ENCODE results near the gene IL13.
A peak's percentile ranks its signal among the peaks of the same experiment; 100 is the strongest.

IL13 gene

DNA sequence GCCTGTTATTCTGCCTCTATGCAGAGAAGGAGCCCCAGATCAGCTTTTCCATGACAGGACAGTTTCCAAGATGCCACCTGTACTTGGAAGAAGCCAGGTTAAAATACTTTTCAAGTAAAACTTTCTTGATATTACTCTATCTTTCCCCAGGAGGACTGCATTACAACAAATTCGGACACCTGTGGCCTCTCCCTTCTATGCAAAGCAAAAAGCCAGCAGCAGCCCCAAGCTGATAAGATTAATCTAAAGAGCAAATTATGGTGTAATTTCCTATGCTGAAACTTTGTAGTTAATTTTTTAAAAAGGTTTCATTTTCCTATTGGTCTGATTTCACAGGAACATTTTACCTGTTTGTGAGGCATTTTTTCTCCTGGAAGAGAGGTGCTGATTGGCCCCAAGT, 15.5 kb downstream of the IL13 start:
- DNase-seq: no peak

DNA sequence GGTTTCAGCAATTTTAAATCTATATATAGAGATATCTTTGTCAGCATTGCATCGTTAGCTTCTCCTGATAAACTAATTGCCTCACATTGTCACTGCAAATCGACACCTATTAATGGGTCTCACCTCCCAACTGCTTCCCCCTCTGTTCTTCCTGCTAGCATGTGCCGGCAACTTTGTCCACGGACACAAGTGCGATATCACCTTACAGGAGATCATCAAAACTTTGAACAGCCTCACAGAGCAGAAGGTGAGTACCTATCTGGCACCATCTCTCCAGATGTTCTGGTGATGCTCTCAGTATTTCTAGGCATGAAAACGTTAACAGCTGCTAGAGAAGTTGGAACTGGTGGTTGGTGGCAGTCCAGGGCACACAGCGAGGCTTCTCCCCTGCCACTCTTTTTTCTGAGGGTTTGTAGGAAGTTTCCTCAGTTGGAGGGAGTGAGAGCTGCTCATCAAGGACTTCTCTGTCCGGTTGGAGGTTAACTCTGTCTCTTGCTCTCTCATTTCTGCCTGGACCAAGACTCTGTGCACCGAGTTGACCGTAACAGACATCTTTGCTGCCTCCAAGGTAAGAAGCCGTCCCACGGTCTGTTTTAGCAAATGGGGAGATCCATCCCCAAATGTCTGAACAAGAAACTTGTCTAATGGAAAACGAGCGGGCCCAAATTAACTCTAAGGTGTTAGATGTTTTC, 16.1 kb downstream of the IL13 start, which contains the start of gene IL4:
IL4 (plus strand) TSS at position 51 of the 692 bp plus-strand sequence; CDS start at position 113, 62 bp downstream.
- DNase-seq: no peak

DNA sequence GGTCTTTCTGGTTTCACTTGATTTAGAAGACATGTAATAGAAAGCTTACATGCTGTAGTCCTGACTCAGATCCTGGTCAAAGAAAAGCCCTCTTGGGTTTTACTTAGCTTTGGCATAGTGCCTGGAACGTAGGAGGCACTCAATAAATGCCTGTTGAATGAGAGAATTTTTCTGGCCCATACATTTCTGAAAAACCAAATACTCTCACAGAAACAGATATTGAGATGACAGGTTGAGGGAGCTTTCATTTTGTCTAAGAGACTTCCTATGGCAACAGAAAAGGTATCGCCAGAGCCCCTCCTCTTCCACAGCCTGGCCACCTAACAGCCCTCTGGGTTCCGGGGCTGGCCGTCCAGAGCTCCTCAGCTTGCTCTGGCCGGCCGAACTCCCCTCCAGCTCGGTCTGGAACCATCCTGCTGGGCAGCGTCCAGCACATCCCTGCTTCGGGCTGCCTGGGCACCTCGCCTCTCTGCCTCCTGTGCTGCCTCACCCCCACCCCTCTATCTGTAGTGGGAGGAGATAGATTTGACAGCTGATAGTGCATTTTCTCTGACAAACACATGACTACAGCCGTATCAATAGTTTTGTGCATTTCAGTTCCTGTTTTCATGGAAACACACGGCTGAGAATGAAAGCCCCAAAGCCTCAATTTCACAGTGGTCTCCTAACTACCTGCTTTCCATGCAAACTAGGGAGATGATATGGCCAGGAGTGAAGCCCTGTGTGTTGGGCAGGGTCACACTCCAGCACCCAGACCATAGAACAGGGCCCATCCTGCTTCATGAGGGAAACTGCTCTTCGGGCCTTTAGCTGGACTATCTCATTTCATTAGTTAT, 16.9 kb downstream of the IL13 start:
- peak; percentile 97 for DNase-seq

DNA sequence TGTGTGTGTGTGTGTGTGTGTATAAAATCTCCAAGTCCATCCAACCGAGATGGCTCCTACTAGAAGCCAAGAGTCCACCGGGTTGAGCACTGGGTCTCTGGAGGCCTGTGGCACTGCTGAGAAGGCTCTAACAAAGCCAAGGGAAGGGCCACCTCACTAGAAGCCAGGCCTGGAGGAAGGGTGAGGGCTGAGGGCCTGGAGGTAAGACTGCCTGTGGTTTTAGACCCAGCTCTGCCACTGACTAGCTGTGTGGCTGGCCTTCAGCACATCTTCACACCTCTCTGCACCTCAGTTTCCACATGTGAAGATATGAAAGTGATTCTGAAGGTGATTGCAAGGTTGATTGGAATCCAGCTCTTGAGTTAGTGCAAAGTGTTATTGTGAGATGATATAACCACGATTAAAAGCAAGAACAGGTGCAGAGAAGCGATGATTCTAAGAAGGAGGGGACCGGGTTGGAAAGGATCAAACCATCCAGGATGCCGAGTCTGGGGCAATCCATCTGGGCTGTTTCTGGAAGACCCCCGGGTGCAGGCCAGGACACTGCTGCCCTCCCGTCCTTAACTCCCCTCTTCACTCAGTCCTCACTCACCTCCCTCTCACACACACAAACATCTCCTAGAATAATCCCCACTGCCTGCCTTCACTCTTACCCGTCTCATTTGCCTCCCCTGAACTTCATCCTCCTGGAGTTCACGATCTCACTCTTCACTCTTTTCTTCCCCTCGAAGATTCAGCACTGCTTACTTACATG, 18.1 kb downstream of the IL13 start:
- DNase-seq: no peak

DNA sequence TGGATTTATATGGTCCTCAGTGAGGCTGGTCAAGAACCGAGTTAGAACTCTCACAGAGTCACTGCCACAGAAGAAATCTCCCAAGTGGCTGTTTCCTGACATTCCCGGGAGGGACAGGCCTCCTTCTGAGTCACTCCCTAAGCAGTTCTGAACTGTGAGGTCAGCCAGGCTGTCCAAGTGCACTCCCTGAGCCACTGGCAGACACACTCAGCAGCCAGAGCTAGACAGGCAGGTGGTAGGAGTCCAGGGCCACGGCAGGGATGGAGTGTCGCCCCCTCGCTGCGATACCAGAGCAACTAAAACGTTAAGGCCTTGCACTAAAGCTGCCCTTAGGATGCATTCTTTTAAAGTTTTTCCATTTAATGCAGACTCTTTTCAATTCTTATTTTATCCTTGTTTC, 19.2 kb downstream of the IL13 start:
- DNase-seq: peak; percentile 76

DNA sequence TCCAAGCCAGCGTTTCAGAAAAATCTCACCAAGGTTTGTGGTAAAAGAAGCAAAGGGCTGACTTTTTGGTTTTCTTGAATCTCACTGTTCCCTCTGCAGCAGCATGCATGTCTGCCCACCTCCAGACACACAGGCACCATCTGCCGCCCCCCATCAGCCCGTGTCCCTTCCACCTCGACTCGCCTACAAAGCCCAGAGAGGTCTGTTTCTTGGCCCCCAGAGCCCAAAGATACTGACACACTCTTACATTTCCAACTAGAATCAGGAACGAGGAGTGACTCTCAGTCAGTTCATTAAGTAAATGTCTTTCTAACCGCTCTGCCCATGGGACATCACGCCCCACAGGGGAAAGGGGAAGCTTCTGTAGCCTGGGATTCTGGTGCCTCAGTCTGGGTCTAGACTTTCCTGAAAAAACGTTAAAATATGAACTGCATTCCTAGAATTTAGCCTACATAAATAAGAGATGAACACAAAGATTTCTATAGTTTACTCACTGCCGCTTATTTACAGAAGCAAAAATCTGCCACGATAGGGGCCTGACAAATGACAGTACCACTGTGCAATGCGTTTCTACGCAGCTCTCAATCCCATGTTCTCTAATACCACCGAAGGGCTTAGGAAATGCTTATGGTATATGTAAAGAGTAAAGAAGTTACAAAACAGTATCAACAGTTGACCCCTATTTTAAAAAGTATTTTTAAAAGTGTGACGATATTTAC, 19.9 kb downstream of the IL13 start:
- DNase-seq: no peak

DNA sequence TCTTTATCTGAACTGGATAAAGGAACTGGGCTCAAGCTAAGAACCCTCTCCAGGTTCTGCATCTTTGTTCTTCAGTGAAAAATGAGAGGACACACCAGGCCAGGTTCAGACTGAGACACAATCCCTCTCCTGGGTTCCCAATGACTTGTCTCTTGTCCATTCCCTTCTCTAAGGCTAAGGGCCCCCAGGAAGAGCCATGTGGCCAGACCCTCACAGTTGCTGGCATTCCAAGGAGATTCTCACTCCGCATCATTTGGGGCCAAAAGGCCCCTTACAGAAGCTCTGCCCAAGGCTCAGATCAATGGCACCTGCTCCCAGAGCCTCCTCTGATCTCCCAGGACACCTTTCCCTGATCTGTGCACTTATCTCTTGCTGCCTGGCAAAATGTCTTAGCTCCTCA, 20.8 kb downstream of the IL13 start:
- DNase-seq: no peak

DNA sequence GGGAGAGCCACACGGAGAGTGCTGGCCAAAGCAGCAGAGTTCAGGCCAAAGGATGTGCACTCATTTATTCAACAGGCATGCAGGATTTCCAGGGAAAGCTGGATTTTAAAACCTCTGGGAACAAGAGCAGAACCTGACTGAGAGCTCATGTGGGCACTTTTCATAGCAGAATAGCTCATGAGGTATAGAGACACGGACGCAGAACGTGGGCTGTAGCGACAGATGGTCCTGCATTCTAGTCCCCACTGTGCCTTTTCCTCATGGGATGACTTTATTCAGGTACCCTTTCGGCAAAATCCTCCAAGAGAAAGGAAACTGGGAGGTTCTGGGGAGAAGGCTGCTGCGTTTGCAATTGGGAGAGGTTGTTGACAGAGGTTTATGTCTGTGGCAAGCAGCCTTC, 21.2 kb downstream of the IL13 start:
- no peak for DNase-seq

DNA sequence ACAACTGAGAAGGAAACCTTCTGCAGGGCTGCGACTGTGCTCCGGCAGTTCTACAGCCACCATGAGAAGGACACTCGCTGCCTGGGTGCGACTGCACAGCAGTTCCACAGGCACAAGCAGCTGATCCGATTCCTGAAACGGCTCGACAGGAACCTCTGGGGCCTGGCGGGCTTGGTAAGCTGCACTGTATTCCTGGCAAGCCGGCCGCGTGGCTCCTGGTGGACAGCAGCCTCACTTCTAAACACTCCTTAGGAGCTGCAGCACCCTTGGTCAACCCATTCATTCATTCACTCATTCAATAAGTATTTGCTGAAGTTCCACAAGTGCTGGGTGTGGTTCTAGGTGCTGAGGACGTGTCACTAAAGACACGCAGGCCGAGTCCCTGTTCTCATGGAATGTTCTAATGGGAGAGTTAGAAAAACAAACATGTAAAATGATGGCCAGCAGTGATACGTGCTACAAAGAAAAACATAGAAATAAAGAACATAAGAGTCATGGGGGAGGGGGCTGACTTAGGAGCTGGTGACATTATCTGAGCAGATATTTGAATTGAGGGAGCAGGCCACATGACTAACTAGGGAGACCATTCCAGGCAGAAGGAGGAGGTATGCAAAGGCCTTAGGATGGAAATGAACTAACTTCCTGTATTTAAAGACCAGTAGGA, 21.9 kb downstream of the IL13 start:
- no peak for DNase-seq

DNA sequence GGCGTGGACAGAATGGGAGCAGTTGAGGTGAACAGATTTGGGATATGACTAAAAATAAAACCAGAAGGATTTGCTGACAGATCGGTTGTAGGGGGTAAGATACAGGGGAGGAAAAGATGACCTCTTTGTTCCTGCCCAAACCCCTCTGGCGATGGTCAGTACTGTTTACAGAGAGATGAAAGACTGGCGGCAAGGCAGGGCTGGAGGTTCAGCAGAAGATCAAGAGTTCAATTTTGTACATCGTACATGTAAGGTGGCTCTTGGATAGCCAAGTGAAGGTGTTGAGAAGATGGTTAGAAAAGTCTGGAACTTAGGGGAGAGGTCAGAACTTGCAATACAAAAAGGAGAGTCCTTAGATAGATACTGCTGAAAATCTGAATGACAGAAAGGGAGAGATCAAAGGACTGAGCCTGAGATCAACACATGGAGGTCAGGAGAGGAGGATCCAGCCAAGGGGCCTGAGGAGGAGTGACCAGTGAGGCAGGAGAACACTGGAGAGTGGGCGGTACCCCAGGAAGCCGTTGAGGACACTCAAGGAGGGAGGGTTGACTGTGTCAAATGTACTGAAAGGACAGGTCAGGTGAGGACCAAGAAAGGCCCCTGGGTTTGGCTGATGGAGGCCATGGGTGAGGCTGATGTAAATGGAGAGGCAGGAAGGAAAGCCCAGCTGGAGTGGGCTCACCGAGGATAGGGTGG, 23.0 kb downstream of the IL13 start:
- no peak for DNase-seq

DNA sequence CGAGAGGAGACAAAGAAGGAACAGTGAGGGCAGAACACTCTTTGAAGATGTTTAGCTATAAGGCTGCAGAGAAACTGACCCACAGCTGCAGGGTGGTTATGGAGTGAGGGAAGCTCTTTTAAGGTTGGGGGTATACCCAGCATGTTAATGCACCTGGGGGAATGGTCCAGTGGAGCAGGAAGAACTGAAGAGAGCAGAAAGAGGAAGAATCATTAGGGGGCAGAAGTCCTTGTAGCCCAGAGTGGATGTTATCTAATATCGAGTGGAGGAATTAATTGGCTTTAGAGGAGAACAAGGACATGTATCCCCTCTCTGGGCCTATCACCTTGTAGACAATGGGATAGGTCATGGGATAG, 23.5 kb downstream of the IL13 start:
- DNase-seq: no peak

DNA sequence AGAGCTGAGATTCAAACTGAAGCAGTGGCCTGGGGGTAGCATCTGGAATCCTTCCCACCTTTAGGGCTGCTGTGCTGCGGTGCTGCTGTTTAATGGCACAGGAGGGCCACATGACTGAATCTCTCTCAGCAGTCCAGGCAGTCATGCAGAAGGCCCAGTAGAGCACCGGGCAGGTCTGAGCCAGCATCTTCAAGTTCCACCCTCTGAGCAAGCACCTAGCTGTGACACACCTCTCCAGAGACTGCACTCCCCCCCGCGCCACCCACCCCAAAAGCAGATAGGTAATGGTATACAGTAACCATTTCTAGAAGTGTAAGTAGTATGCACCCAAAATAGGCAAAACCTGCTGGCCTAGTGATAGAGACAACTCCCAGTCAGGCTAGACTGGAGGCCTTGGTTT, 24.0 kb downstream of the IL13 start:
- DNase-seq: no peak

DNA sequence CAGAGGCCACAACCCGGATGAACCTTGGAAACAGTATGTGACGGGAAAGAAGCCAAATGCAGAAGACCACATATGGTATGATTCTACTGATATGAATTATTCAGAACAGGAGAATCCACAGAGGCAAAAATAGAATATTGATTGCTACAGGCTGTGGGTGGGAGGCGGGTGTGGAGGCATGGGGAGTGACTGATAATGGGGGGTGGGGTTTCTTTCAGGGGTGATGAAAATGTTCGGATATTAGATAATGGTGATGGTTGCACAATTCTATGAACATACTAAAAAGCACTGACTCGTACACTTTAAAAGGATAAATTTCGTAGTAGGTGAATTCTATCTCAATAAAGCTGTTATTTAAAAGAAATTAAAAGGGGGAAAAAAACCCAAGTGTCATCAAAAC, 26.5 kb downstream of the IL13 start:
- peak; percentile 43 for DNase-seq

DNA sequence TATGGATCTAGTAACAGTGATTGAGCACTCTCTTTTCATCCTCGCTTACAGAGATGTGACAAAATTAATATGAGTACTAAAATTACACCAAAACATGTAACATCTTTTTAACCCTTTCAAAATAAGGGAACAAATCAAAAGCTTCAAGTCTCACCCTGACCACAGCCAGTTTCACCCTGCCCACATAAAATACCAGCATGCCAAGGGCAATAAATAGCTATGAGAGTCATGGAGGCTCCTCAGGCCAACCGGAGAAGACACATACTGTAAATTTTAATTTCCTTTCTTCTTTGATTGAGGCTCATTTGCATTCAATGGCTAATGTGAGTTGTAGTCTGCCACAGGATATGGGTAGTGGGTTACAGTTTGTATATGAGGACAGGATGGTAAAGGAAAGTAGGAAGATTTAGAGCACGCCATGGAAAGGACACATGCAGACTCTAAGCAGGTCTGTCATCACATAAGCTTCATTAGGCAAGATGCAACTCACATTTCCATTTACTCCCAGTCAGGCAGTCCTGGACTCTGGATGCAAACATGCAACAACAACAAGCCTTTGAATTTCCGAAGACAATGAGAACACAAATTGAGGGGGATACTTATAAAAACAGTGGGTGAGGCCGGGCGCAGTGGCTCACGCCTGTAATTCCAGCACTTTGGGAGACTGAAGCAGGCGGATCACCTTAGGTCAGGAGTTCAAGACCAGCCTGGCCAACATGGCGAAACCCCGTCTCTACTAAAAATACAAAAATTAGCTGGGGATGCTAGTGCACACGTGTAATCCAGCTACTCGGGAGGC, 27.1 kb downstream of the IL13 start:
- no peak for DNase-seq

DNA sequence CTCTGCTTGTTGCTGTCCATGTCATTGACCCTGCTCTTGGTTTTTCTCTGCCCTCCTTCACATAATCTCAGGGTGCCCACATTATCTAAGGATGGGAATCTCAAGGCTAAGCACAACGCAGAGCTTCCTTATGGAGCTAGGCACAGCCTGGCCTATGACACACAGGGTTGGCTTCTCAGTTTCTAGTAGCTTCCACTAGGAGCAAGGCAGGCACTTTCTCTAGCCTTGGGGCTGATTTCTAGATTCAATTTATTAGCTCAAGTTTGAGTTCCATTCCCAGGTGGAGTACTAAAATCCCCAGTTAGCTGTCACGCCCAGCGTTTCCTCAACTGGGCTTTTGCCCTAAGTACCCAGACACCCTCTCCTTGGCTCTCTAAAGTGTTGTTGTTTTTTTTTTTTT, 28.2 kb downstream of the IL13 start:
- DNase-seq: no peak

DNA sequence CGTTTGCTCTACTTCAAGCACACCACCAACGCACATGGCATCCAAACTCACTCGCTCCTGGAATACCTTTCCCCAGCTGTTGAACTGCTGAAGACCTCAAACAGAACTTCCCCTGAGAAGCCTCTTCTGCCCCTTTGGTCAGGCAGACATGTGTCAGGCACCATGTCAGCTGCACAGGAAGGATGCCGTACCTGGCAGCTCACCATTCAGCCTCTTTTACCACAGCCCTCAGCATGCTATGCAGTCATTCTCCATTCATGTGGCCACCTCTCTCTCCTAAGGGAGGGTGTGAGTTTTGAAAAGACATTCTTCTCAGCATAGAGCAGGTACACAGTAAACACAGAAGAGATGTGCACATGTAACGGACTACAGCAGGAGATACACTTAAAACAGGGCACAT, 30.0 kb downstream of the IL13 start:
- DNase-seq: no peak

DNA sequence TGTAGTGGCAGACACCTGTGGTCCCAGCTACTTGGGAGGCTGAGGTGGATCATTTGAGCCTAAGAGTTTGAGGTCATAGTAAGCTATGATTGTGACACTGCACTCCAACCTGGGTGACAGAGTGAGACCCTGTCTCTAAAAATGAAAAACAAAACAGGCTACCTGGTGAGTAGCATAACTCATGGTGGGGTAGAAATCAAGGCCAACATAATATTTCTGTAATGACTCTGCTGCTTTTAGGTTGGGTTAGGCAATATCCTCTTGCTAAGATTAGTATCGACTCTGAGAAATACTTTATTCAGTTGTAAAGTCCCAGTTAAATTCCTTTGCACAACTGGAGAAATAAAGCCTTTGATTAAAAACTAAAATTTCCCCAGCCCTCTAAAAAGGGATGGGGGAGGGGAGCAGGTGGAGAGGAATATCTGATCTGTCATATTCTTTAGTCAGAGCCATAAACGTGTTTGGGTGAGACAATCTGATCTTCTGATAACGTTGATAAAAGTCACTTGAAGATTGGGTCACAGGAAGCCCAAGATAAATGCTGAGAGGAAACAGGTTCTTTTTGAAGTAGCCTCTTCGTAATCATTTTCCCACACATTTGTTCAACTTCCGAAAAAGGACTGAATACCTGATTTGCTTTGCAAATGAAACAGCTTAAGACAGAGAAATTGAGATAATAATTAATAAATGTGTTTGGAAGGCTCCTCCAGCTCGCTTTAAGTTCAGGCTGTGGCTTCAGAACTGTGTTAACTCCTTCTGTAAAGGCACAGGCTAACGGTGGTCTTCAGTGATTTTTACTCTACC, 30.8 kb downstream of the IL13 start:
- no peak for DNase-seq

DNA sequence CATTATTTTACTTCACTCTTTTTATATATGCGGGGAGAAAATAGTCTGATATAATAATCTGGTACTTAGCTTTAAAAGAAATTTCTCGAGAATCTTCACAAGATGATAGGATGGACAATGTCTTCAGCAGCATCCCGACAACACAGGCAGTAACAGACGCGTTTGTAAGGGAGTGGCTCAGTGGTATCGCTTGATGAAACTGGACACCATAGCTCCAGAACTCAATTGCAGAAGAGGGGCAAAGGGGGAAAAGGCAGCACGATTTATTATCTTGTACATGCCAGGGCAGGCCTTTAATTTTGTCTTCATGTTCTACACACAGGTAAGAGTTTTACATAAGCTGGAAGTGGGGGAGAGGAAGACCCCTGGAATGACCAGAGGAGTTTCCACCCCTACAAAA, 31.5 kb downstream of the IL13 start:
- no peak for DNase-seq

DNA sequence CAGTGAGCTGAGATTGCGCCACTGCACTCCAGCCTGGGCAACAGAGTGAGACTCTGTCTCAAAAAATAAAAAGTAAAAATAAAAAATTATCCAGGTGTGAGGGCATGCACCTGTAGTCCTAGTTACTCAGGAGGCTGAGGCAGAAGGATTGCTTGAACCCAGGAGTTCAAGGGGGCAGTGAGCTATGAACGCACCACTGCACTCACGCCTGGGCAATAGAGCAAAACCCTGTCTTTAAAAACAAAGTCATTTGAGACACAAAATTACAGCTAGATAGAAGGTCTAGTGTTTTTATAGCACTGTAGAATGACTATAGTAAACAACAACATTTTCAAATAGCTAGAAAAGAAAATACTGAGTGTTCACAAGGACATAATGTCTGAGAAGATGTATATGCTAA, 32.2 kb downstream of the IL13 start:
- no peak for DNase-seq

Measured in fibroblast of skin of right quadriceps (primary cell).